GM23338 (cell line): Measurements from ENCODE around the gene UBE2D4. TPM values are rescaled to one million over a fixed set of nuclear protein-coding genes. Genes with fewer than 3 reads are reported as not detected.

Experiments used
- ATAC-seq: fragments of 200-7000 bp; cut with Tn5 transposase; 3 replicates; pipeline ENCODE4 v1.9.1; 2020
- DNase-seq: peaks from one replicate; pipeline ENCODE4 v3.0.0-alpha.2; 2015; ENCODE audit warnings: low spot score
- H2AFZ ChIP-seq: fragments of 200-600 bp; sonication (generic); 2 replicates; pipeline ENCODE4 v1.8.0; 2016; ENCODE audit warnings: antibody characterized with exemption, mild to moderate bottlenecking, moderate library complexity
- H3F3A ChIP-seq: fragments of 200-600 bp; sonication (generic); replicated peaks from 2 replicates; pipeline ENCODE4 v1.8.0; 2017; ENCODE audit warnings: antibody characterized with exemption, mixed run types, low read depth
- H3K27ac ChIP-seq: fragments of 200-600 bp; sonication (generic); 2 replicates; pipeline ENCODE4 v1.6.1; 2016; ENCODE audit warnings: low read depth
- H3K27me3 ChIP-seq: fragments of 200-600 bp; sonication (generic); 2 replicates; pipeline ENCODE4 v1.8.0; 2016; ENCODE audit warnings: mild to moderate bottlenecking, mixed run types, moderate library complexity; ENCODE audit not compliant: insufficient read depth
- H3K36me3 ChIP-seq: fragments of 200-600 bp; sonication (generic); 2 replicates; pipeline ENCODE4 v1.8.0; 2016; ENCODE audit warnings: mild to moderate bottlenecking; ENCODE audit not compliant: insufficient read depth
- H3K4me1 ChIP-seq: fragments of 200-600 bp; sonication (generic); 2 replicates; pipeline ENCODE4 v1.8.0; 2016; ENCODE audit warnings: mild to moderate bottlenecking, moderate library complexity; ENCODE audit not compliant: insufficient read depth
- H3K4me2 ChIP-seq: fragments of 200-600 bp; sonication (generic); 2 replicates; pipeline ENCODE4 v1.7.1; 2017; ENCODE audit warnings: mixed run types
- H3K4me3 ChIP-seq: fragments of 200-600 bp; sonication (generic); 2 replicates; pipeline ENCODE4 v1.6.1; 2016; ENCODE audit warnings: mixed run types
- H3K79me2 ChIP-seq: fragments of 200-600 bp; sonication (generic); replicated peaks from 2 replicates; pipeline ENCODE4 v1.8.0; 2017; ENCODE audit warnings: mild to moderate bottlenecking; ENCODE audit not compliant: insufficient read depth
- H3K9me2 ChIP-seq: fragments of 200-600 bp; sonication (generic); 2 replicates; pipeline ENCODE4 v1.8.0; 2017; ENCODE audit not compliant: insufficient read depth
- H4K20me1 ChIP-seq: fragments of 200-600 bp; sonication (generic); replicated peaks from 2 replicates; pipeline ENCODE4 v1.8.0; 2017; ENCODE audit warnings: mild to moderate bottlenecking; ENCODE audit not compliant: insufficient read depth
- H3K27ac Mint-ChIP-seq: 2 replicates; pipeline ENCODE4 v1.8.0; 2020; ENCODE audit warnings: inconsistent platforms, mild to moderate bottlenecking, moderate library complexity, mixed read lengths
- H3K27me3 Mint-ChIP-seq: 3 replicates; pipeline ENCODE4 v1.8.0; 2022; ENCODE audit warnings: low read depth, mild to moderate bottlenecking, moderate library complexity, mixed read lengths, inconsistent platforms; ENCODE audit not compliant: insufficient read depth, poor library complexity
- H3K36me3 Mint-ChIP-seq: 3 replicates; pipeline ENCODE4 v1.8.0; 2021; ENCODE audit warnings: low read depth, mild to moderate bottlenecking, inconsistent platforms, moderate library complexity, mixed read lengths
- H3K4me1 Mint-ChIP-seq: 3 replicates; pipeline ENCODE4 v1.8.0; 2020; ENCODE audit warnings: mild to moderate bottlenecking, inconsistent platforms, mixed read lengths
- H3K4me3 Mint-ChIP-seq: 3 replicates; pipeline ENCODE4 v1.8.0; 2021; ENCODE audit warnings: moderate library complexity, mild to moderate bottlenecking, inconsistent platforms, mixed read lengths
- H3K9me3 Mint-ChIP-seq: 3 replicates; pipeline ENCODE4 v1.8.0; 2020; ENCODE audit warnings: moderate library complexity, mild to moderate bottlenecking, inconsistent platforms, mixed read lengths
- CREB1 ChIP-seq: fragments of 250-450 bp; sonication (Bioruptor Pico); IDR thresholded peaks from 2 replicates; pipeline ENCODE4 v1.5.0; 2020; ENCODE audit warnings: low read depth, mild to moderate bottlenecking, moderate library complexity
- CTCF ChIP-seq, 2 experiments: fragments of 200-600 bp in 1 of 2; sonication (generic) in 1 of 2; conservative IDR thresholded peaks; 2 replicates each; pipeline versions ENCODE4 v1.5.1 to v1.6.1; 2016 to 2017; ENCODE audit warnings: antibody characterized with exemption in 2 of 2, low read depth in 2 of 2, mild to moderate bottlenecking in 2 of 2, moderate library complexity in 1 of 2
- ETS1 ChIP-seq: IDR thresholded peaks from 2 replicates; pipeline ENCODE4 v1.6.1; 2016; ENCODE audit warnings: antibody characterized with exemption
- EZH2 ChIP-seq: fragments of 200-600 bp; sonication (generic); IDR thresholded peaks from one replicate; pipeline ENCODE4 v1.8.0; 2017; ENCODE audit warnings: antibody characterized with exemption, mild to moderate bottlenecking, low read depth; ENCODE audit not compliant: unreplicated experiment
- EZH2phosphoT487 ChIP-seq: fragments of 200-600 bp; sonication (generic); IDR thresholded peaks from one replicate; pipeline ENCODE4 v1.8.1; 2018; ENCODE audit warnings: antibody characterized with exemption; ENCODE audit not compliant: unreplicated experiment
- JUNB ChIP-seq: IDR thresholded peaks from one replicate; pipeline ENCODE4 v1.6.1; 2016; ENCODE audit warnings: antibody characterized with exemption; ENCODE audit not compliant: unreplicated experiment
- NANOG ChIP-seq: IDR thresholded peaks from 2 replicates; pipeline ENCODE4 v1.6.1; 2016; ENCODE audit warnings: antibody characterized with exemption, borderline replicate concordance
- POLR2AphosphoS5 ChIP-seq: IDR thresholded peaks from 2 replicates; pipeline ENCODE4 v1.6.1; 2016; ENCODE audit warnings: antibody characterized with exemption, low read depth
- REST ChIP-seq: IDR thresholded peaks from one replicate; pipeline ENCODE4 v1.6.1; 2018; ENCODE audit warnings: antibody characterized with exemption; ENCODE audit not compliant: unreplicated experiment
- STAT1 ChIP-seq: IDR thresholded peaks from one replicate; pipeline ENCODE4 v1.6.1; 2016; ENCODE audit warnings: antibody characterized with exemption; ENCODE audit not compliant: unreplicated experiment
- ZNF114 ChIP-seq: fragments of 250-450 bp; sonication (Bioruptor Pico); IDR thresholded peaks from 2 replicates; pipeline ENCODE4 v1.5.0; 2020; ENCODE audit warnings: mild to moderate bottlenecking, moderate library complexity
- ZNF331 ChIP-seq: fragments of 250-450 bp; sonication (Bioruptor Pico); IDR thresholded peaks from 2 replicates; pipeline ENCODE4 v1.5.0; 2020; ENCODE audit warnings: low read depth, mild to moderate bottlenecking, moderate library complexity
- polyA plus RNA-seq: library from polyadenylated mRNA; unstranded; fragments of >200 nt; fragmentation: Nextera tagmentation; extraction: Ambion mirVana; gene quantifications from 2 replicates; pipeline ENCODE4 v1.2.1, GENCODE V29; 2016
- total RNA-seq: library from RNA; depleted of rRNA; stranded (reverse); fragments of >200 nt; shearing (Covaris generic); gene quantifications from 2 replicates; pipeline ENCODE4 v1.2.3, GENCODE V29; 2014

UBE2D4 gene
- total and polyA plus RNA-seq, 2 experiments from 2014 or later, result 5.8 to 8.4 TPM

GRCh38 chr7:43902542-43903054 lies 23.6 kb upstream of the UBE2D4 start (continued):
- TF ChIP-seq ZNF331 (CRISPR knock-in tag), result no peak
- no peak for TF ChIP-seq CREB1 (CRISPR knock-in tag)
- no peak for TF ChIP-seq ETS1
- no peak for TF ChIP-seq STAT1
- TF ChIP-seq EZH2, result no peak
- no peak for TF ChIP-seq EZH2phosphoT487
- TF ChIP-seq JUNB, result no peak
- no peak for TF ChIP-seq CTCF (conservative IDR thresholded peaks at IDR 0.05; ENCODE audit: low read depth in 2 of 2)
- no peak for TF ChIP-seq POLR2AphosphoS5
- no peak for TF ChIP-seq ZNF114 (CRISPR knock-in tag)
- TF ChIP-seq NANOG, result no peak
- no peak for TF ChIP-seq REST

GRCh38 chr7:43904533-43905208 lies 21.6 kb upstream of the UBE2D4 start:
- H3K4me2 ChIP-seq, result peak overlapping the region; percentile 79
- H3K27me3 ChIP-seq, result no peaks in the 10 kb centered on the region
- no peak overlapping the region for H3K27ac Mint-ChIP-seq
- peaks cover 6% of the 10 kb centered on the region for H3K27me3 Mint-ChIP-seq
- no peaks in the 10 kb centered on the region; the same call in 2 of the 3 replicates for H3K36me3 Mint-ChIP-seq
- peaks cover 17% of the 10 kb centered on the region for H3K4me1 ChIP-seq
- H3K4me3 ChIP-seq, result peak overlapping the region; percentile 52; the same call in 1 of the 2 replicates
- 0 out of 3 replicates have a peak overlapping the region, but pooled peaks have one; percentile 92 for H3K4me3 Mint-ChIP-seq
- no peak overlapping the region for H3K27ac ChIP-seq
- DNase-seq (no peak), ATAC-seq (no peak)
- no peak overlapping the region for H2AFZ ChIP-seq
- no peaks in the 10 kb centered on the region for H3K9me3 Mint-ChIP-seq
- H3K79me2 ChIP-seq, result peaks cover 39% of the 10 kb centered on the region
- peaks cover 3% of the 10 kb centered on the region; the same call in 1 of the 2 replicates for H4K20me1 ChIP-seq
- no peaks in the 10 kb centered on the region for H3K9me2 ChIP-seq
- H3F3A ChIP-seq, result no peaks in the 10 kb centered on the region
- no peaks in the 10 kb centered on the region for H3K36me3 ChIP-seq
- H3K4me1 Mint-ChIP-seq, result peaks cover 42% of the 10 kb centered on the region
- TF ChIP-seq JUNB (no peak), ETS1 (no peak)
